Measurements from ENCODE around the gene SNX25.

The SNX25 gene

DNA sequence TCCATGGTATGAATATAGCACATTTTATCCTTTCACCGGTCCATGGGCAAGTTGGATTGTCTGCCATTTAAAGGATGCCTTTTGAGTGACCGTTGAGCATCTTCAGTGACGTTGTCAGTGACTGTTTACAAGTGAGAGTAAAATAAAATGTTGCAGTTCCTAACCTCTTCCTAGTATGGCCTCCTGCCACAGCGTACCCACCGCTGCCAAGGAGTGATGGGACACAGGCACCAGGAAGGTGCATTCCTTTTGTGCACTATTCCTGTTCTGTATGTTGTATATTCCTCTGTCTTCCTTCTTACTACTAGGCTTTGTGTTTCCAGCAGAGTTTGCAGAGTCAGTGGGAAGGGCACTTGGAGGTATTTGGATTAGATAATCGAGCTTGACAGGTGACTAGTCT lies 61.5 kb downstream of the SNX25 start (continued):
- TF ChIP-seq ZBTB20 (tag by site-specific recombination; IDR thresholded peaks at IDR 0.05): no peak

DNA sequence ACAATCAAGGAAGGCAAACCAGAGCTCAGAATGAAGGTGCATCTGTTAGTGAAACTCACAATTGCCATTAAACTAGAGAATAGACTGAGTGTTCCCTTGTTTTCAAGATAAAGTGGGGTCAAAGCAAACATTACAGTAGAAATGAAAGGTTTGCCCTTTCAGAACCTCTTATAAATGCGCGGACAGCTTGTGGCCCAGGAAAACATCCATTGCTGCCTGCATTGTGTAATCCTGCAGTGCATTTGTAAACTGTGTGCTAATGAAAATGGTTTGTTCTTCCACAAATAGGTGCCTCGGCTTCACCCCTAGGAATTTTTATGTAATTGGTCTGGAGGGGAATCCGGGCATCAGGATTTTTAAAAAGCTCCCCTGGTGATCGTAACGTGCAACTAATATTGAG lies 62.8 kb downstream of the SNX25 start:
- peaks cover 0 to 20% of the 10 kb centered on the region in 2 experiments; a peak in 2 of 3 replicates for H3K36me3 ChIP-seq (ENCODE audit: control insufficient read depth in 2 of 2, insufficient read depth in 1 of 2, low read length in 2 of 2)
- H3K27ac ChIP-seq (ENCODE audit: extremely low read depth, low read depth, low read length): no peak overlapping the region
- no peak overlapping the region for H3K4me3 ChIP-seq (ENCODE audit: low read depth, low read length)
- no peaks in the 10 kb centered on the region for H3K4me1 ChIP-seq (ENCODE audit: control insufficient read depth, insufficient read depth, low read length)
- POLR2A ChIA-PET: no interaction called here
- no peak for TF ChIP-seq ZNF514 (tag by site-specific recombination; IDR thresholded peaks at IDR 0.05)
- TF ChIP-seq ZNF670 (tag by site-specific recombination; IDR thresholded peaks at IDR 0.05; ENCODE audit: low read depth): no peak
- TF ChIP-seq, protein P1, sequence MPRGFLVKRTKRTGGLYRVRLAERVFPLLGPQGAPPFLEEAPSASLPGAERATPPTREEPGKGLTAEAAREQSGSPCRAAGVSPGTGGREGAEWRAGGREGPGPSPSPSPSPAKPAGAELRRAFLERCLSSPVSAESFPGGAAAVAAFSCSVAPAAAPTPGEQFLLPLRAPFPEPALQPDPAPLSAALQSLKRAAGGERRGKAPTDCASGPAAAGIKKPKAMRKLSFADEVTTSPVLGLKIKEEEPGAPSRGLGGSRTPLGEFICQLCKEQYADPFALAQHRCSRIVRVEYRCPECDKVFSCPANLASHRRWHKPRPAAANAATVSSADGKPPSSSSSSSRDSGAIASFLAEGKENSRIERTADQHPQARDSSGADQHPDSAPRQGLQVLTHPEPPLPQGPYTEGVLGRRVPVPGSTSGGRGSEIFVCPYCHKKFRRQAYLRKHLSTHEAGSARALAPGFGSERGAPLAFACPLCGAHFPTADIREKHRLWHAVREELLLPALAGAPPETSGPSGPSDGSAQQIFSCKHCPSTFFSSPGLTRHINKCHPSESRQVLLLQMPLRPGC (tag by site-specific recombination; IDR thresholded peaks at IDR 0.05): no peak
- TF ChIP-seq AEBP2 (tag by site-specific recombination; IDR thresholded peaks at IDR 0.05; ENCODE audit: borderline replicate concordance): no peak
- TF ChIP-seq, protein P2, sequence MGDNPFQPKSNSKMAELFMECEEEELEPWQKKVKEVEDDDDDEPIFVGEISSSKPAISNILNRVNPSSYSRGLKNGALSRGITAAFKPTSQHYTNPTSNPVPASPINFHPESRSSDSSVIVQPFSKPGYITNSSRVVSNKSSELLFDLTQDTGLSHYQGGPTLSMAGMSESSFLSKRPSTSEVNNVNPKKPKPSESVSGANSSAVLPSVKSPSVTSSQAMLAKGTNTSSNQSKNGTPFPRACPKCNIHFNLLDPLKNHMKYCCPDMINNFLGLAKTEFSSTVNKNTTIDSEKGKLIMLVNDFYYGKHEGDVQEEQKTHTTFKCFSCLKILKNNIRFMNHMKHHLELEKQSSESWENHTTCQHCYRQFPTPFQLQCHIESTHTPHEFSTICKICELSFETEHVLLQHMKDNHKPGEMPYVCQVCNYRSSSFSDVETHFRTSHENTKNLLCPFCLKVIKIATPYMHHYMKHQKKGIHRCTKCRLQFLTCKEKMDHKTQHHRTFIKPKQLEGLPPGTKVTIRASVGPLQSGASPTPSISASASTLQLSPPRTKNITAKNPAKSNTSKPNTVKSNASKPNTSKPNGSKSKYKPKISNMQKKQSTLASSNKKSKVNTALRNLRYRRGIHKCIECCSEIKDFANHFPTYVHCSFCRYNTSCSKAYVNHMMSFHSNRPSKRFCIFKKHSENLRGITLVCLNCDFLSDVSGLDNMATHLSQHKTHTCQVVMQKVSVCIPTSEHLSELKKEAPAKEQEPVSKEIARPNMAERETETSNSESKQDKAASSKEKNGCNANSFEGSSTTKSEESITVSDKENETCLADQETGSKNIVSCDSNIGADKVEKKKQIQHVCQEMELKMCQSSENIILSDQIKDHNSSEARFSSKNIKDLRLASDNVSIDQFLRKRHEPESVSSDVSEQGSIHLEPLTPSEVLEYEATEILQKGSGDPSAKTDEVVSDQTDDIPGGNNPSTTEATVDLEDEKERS (tag by site-specific recombination; IDR thresholded peaks at IDR 0.05): no peak
- no peak for TF ChIP-seq ZNF221 (tag by site-specific recombination; IDR thresholded peaks at IDR 0.05; ENCODE audit: borderline replicate concordance)
- no peak for TF ChIP-seq KLF10 (tag by site-specific recombination; IDR thresholded peaks at IDR 0.05)
- TF ChIP-seq ZNF148 (tag by site-specific recombination; IDR thresholded peaks at IDR 0.05; ENCODE audit: borderline replicate concordance): no peak
- no peak for TF ChIP-seq EGR2 (tag by site-specific recombination; IDR thresholded peaks at IDR 0.05; ENCODE audit: low read depth)
- TF ChIP-seq RBAK (tag by site-specific recombination; IDR thresholded peaks at IDR 0.05): no peak
- no peak for TF ChIP-seq ZNF341 (tag by site-specific recombination; IDR thresholded peaks at IDR 0.05; ENCODE audit: low read depth)
- TF ChIP-seq ZFP37 (tag by site-specific recombination; IDR thresholded peaks at IDR 0.05): no peak
- TF ChIP-seq, protein P3, sequence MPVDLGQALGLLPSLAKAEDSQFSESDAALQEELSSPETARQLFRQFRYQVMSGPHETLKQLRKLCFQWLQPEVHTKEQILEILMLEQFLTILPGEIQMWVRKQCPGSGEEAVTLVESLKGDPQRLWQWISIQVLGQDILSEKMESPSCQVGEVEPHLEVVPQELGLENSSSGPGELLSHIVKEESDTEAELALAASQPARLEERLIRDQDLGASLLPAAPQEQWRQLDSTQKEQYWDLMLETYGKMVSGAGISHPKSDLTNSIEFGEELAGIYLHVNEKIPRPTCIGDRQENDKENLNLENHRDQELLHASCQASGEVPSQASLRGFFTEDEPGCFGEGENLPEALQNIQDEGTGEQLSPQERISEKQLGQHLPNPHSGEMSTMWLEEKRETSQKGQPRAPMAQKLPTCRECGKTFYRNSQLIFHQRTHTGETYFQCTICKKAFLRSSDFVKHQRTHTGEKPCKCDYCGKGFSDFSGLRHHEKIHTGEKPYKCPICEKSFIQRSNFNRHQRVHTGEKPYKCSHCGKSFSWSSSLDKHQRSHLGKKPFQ (tag by site-specific recombination; IDR thresholded peaks at IDR 0.05): no peak
- TF ChIP-seq ZNF623 (tag by site-specific recombination; IDR thresholded peaks at IDR 0.05): no peak
- TF ChIP-seq ZNF660 (tag by site-specific recombination; IDR thresholded peaks at IDR 0.05): no peak
- TF ChIP-seq ZBTB26 (tag by site-specific recombination; optimal IDR thresholded peaks at IDR 0.05): no peak
- TF ChIP-seq ZNF132 (tag by site-specific recombination; IDR thresholded peaks at IDR 0.05; ENCODE audit: borderline replicate concordance): no peak
- TF ChIP-seq YY2 (tag by site-specific recombination; IDR thresholded peaks at IDR 0.05): no peak
- no peak for TF ChIP-seq ZNF202 (tag by site-specific recombination; IDR thresholded peaks at IDR 0.05; ENCODE audit: borderline replicate concordance)
- no peaks in the 10 kb centered on the region for H3K9me3 ChIP-seq (ENCODE audit: control insufficient read depth, insufficient read depth, low read depth, low read length)
- CTCF ChIA-PET: interaction anchor here (0.6 to 0.8 kb wide), 2 partner anchors 138 to 1008 kb away, joined by 3 read pairs; no protein-coding TSS in a partner anchor
